ENCODE data around the gene SCGN.

GRCh38 chr6:25692472-25692871 lies 40.5 kb downstream of the SCGN start:
- no peak for TF ChIP-seq GATA2 (IDR thresholded peaks at IDR 0.05; ENCODE audit: low read depth, low read length)
- no peak for TF ChIP-seq GATA3 (IDR thresholded peaks at IDR 0.05; ENCODE audit: low read depth, low read length)
